Breast epithelium (tissue), 4 donors: Measurements from ENCODE around the gene SPACA9. TPM values are rescaled to one million over a fixed set of nuclear protein-coding genes. Genes with fewer than 3 reads are reported as not detected.

Experiments used
- DNase-seq, 2 donors: peaks; one replicate each; pipeline ENCODE4 v3.0.0-alpha.2; 2019; ENCODE audit warnings: low spot score in 2 of 2
- H3K27ac ChIP-seq, 2 donors: fragments of 200-600 bp; sonication (generic) in 1 of 2; one replicate each; pipeline ENCODE4 v1.5.1; 2016 to 2019; ENCODE audit warnings: mild to moderate bottlenecking in 1 of 2
- H3K27me3 ChIP-seq, 2 donors: fragments of 200-600 bp; sonication (generic) in 1 of 2; one replicate each; pipeline versions ENCODE4 v1.5.1 to v1.6.0; 2017 to 2019; ENCODE audit warnings: control low read depth in 1 of 2, mild to moderate bottlenecking in 1 of 2
- H3K36me3 ChIP-seq: fragments of 200-600 bp; one replicate; pipeline ENCODE4 v1.5.1; 2019
- H3K4me1 ChIP-seq, 2 donors: fragments of 200-600 bp; sonication (generic); one replicate each; pipeline ENCODE4 v1.5.1; 2016 to 2019; ENCODE audit warnings: control low read depth in 1 of 2
- H3K4me3 ChIP-seq, 3 donors: fragments of 200-600 bp; sonication (generic); 1 replicate in 2 of 3; 2 replicates in 1 of 3; pipeline ENCODE4 v1.5.1; 2016 to 2019; ENCODE audit warnings: mild to moderate bottlenecking in 3 of 3, moderate library complexity in 2 of 3
- H3K9me3 ChIP-seq, 2 donors: fragments of 200-600 bp; sonication (generic) in 1 of 2; one replicate each; pipeline ENCODE4 v1.5.1; 2016 to 2019; ENCODE audit warnings: control low read depth in 1 of 2
- POLR2A ChIP-seq: fragments of 450-650 bp; IDR thresholded peaks from one replicate; pipeline ENCODE4 v1.6.1; 2016; ENCODE audit warnings: antibody characterized with exemption, mild to moderate bottlenecking, moderate library complexity
- POLR2AphosphoS5 ChIP-seq, 3 donors: sonication (generic); formaldehyde crosslinking; IDR thresholded peaks; one replicate each; pipeline ENCODE4 v1.6.1; 2017; ENCODE audit warnings: antibody characterized with exemption in 3 of 3
- intact Hi-C: fragments of 100-400 bp; cut with DNase I; formaldehyde crosslinking; loops from one replicate; pipeline ENCODE4 v1.15.1; 2023; ENCODE audit warnings: low total_unique reads
- total RNA-seq, 3 donors: library from RNA; depleted of rRNA; stranded (reverse); fragments of >200 nt; gene quantifications; one replicate each; pipeline ENCODE4 v1.1.0, GENCODE V29; 2016
- TF ChIP-seq, protein P1 (sequence below), 3 donors: fragments of 450-650 bp; IDR thresholded peaks; one replicate each; pipeline ENCODE4 v1.5.1; 2016 to 2017; ENCODE audit warnings: antibody characterized with exemption in 3 of 3, mild to moderate bottlenecking in 3 of 3, moderate library complexity in 3 of 3

Gene SPACA9
- total RNA-seq, 3 donors from 2014 or later: 2.9 to 5.4 (median 5.0) TPM

DNA sequence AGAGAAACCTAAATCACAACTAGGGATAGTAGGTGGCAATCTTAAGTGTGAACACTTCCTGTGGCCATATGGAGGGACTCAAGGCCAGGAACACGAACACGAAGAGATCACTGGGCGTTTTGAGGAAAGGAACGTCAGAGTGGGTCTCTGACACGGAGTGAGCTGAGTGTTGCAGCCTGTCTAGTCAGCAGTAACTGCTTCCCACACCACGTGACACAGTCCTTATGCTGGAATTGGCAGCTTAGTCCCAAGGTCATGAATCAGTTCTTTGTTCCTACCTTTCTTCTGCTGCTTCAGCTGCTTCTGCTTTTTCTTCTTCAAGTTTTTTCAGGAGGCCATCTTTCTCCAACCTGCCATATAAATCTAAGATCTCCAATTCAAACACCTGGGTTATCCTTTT, 18.2 kb downstream of the SPACA9 start:
- peaks cover 13% of the 10 kb centered on the region for H3K36me3 ChIP-seq
- intact Hi-C loops: no loop called here
- DNase-seq: peak in 1 of 2 donors; percentile 45
- TF ChIP-seq, protein P1, sequence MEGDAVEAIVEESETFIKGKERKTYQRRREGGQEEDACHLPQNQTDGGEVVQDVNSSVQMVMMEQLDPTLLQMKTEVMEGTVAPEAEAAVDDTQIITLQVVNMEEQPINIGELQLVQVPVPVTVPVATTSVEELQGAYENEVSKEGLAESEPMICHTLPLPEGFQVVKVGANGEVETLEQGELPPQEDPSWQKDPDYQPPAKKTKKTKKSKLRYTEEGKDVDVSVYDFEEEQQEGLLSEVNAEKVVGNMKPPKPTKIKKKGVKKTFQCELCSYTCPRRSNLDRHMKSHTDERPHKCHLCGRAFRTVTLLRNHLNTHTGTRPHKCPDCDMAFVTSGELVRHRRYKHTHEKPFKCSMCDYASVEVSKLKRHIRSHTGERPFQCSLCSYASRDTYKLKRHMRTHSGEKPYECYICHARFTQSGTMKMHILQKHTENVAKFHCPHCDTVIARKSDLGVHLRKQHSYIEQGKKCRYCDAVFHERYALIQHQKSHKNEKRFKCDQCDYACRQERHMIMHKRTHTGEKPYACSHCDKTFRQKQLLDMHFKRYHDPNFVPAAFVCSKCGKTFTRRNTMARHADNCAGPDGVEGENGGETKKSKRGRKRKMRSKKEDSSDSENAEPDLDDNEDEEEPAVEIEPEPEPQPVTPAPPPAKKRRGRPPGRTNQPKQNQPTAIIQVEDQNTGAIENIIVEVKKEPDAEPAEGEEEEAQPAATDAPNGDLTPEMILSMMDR (IDR thresholded peaks at IDR 0.05): no peak
- TF ChIP-seq POLR2AphosphoS5 (IDR thresholded peaks at IDR 0.05) (no peak), POLR2A (no peak)
- no peaks in the 10 kb centered on the region for H3K9me3 ChIP-seq
- no peaks in the 10 kb centered on the region for H3K27me3 ChIP-seq
- H3K27ac ChIP-seq: peak overlapping the region; percentile 30 to 55
- H3K4me3 ChIP-seq: no peak overlapping the region
- H3K4me1 ChIP-seq: peaks cover 0 to 7% of the 10 kb centered on the region in 2 donors

DNA sequence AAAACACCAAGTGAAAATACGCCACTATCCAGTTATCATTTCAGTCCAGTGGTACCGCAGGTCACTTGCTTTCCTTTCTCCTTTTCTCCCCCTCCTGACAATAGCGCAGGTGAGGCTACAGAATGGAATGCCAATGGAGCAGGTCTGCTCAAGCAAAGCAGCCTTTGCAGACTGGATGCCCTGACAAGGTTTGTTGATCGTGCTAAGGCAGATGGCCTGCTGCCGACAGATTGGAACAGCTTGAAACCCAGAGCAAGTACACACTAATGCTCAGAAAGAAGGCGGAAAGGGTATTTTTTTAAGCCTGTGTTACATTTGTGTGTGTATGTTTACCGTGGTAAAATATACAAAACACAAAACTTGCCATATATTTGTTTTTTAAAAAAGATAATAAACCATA, 19.4 kb downstream of the SPACA9 start:
- TF ChIP-seq POLR2AphosphoS5 (IDR thresholded peaks at IDR 0.05) (no peak), POLR2A (no peak)
- TF ChIP-seq, protein P1 (IDR thresholded peaks at IDR 0.05): no peak
- Histone ChIP-seq H3K36me3 (peaks cover 13% of the 10 kb centered on the region), H3K4me3 (no peak overlapping the region), H3K27me3 (no peaks in the 10 kb centered on the region), H3K27ac (no peak overlapping the region), H3K9me3 (no peaks in the 10 kb centered on the region), H3K4me1 (peaks cover 0 to 7% of the 10 kb centered on the region in 2 donors)
- DNase-seq: no peak
- intact Hi-C loops: no loop called here

DNA sequence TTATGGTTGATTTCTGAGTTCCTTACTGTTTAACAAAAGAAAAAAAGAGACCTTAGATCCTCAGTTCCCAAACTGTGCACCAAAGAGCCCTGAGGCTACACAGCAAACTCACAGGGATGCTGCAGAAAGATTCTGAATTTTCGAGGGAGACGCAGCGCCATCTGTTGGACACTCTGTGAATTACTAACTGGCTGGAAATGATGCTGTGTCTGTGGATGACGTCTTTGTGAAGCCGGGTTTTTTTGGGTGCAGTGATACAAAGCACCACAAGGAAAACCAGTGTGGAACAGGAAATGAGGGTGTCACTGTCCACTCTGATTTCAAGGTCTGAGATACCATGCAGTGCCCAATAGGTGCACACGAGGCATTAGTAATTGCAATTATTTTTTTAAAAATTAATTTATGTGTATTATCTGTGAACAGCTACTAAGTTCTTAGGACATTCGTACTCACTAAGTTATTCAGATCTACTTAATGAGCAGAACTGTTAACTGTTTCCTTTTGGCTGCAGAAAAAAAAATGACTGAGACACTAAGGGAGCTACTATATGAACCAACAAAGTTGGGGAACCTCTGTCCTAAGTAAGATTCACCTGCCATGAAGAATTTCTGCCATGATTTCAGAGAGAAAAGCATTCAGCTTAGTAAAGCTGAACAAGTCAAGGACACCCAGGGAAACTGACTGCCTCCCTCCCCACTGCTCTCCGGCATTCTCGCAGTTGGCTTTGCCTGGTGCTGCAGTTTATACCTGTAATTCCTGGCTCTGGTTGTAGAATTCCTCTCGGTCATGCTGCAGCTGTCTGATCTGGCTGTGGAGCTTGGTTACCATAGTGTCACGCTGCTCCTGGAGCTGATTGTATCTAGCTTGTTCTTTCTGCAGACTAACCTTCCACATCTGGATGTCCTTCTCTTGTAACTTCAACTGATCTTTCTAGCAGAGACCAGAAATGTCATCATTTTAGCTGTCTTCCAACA, 23.4 kb downstream of the SPACA9 start:
- Histone ChIP-seq H3K9me3 (no peaks in the 10 kb centered on the region), H3K36me3 (peaks cover 13% of the 10 kb centered on the region), H3K4me1 (peaks cover 0 to 1% of the 10 kb centered on the region in 2 donors), H3K4me3 (no peak overlapping the region), H3K27ac (no peak overlapping the region), H3K27me3 (no peaks in the 10 kb centered on the region)
- TF ChIP-seq, protein P1 (IDR thresholded peaks at IDR 0.05): peak; percentile 78 to 85 (median 84)
- TF ChIP-seq POLR2AphosphoS5 (IDR thresholded peaks at IDR 0.05) (peak in 1 of 3 donors; percentile 30), POLR2A (no peak)
- peak; percentile 50 to 63 for DNase-seq
- intact Hi-C loops: no loop called here

DNA sequence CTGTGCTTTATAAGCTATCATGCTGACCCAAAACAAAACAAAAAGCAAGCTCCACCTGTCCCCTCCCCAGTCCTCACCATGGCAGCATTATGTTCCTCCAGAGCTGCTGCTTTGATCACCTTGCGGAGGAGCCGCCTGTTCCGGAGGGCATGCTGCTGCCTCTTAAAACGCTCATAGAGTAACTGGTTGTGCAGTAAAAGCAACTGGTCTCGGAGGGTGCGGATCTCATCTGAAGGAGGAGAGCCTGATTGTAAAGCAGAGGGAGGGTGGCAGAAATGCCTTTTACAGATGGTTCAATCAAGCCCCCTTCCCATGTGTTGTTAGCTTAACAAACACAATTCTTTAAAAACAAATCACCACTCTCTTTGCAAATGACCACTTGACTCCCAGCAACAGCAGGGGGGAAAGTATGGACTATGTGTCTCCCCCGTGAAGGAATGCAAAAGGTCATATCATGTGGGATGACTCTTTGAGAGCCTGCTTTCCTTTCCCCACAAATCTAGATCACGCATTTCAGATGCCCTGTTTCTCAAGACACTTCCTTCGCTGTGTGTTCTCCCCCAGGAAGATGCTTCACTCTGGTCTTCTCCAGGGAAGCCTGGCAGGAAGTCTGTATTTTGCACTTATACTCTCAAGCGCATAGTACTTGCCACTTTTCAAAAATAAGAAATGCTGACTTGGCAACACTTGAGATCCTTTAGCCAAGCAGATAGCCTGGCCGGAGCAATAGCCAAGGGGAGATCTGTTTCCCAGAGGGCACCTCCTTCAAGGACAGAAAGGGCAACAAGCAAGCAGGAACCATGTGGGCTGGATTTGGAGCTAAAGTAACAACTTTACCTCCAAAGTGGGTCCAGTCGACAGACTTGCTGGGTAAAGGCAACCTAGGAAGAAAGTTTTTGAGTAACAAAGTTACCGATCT, 25.1 kb downstream of the SPACA9 start:
- Histone ChIP-seq H3K36me3 (peaks cover 13% of the 10 kb centered on the region), H3K4me1 (no peaks in the 10 kb centered on the region), H3K4me3 (no peak overlapping the region), H3K9me3 (no peaks in the 10 kb centered on the region), H3K27me3 (no peaks in the 10 kb centered on the region), H3K27ac (no peak overlapping the region)
- no peak for DNase-seq
- intact Hi-C loops: no loop called here
- TF ChIP-seq POLR2A: no peak
- TF ChIP-seq, protein P1 (IDR thresholded peaks at IDR 0.05): no peak
- TF ChIP-seq POLR2AphosphoS5 (IDR thresholded peaks at IDR 0.05): no peak
